ENCODE results near the gene TLR2.

TLR2 gene

GRCh38 chr4:153733751-153734448 lies 49.8 kb downstream of the TLR2 start:
- FAIRE-seq = no peak

- no peak for FAIRE-seq
Measured at GRCh38 chr4:153735906-153736461, 51.9 kb downstream of the TLR2 start.

GRCh38 chr4:153741541-153741940 lies 57.5 kb downstream of the TLR2 start:
- FAIRE-seq = no peak

GRCh38 chr4:153745651-153746050 lies 61.6 kb downstream of the TLR2 start:
- no peak for FAIRE-seq

- FAIRE-seq = no peak
Measured at GRCh38 chr4:153747406-153747955, 63.4 kb downstream of the TLR2 start.

GRCh38 chr4:153748378-153748777 lies 64.3 kb downstream of the TLR2 start:
- no peak for FAIRE-seq

GRCh38 chr4:153750197-153750817 lies 66.2 kb downstream of the TLR2 start:
- peak; percentile 83 for FAIRE-seq

GRCh38 chr4:153755186-153755585 lies 71.1 kb downstream of the TLR2 start:
- FAIRE-seq = no peak
